Neural cell (in vitro differentiated cells): Measurements from ENCODE around the gene FOXO3.

Experiments
- EP300 ChIP-seq: fragments of 450-650 bp; conservative IDR thresholded peaks from 2 replicates; pipeline ENCODE4 v1.6.1; 2014; ENCODE audit warnings: antibody characterized with exemption, mild to moderate bottlenecking, moderate library complexity; ENCODE audit not compliant: poor library complexity, severe bottlenecking
- EZH2 ChIP-seq: fragments of 200-600, 300-800 bp; shearing (Covaris generic), sonication (generic); IDR thresholded peaks from 2 replicates; pipeline ENCODE4 v1.6.1; 2014; ENCODE audit warnings: antibody characterized with exemption, low read length, borderline replicate concordance, mild to moderate bottlenecking; ENCODE audit not compliant: insufficient read depth, poor library complexity, severe bottlenecking
- POLR2AphosphoS5 ChIP-seq: IDR thresholded peaks from 2 replicates; pipeline ENCODE4 v1.6.1; 2012
- RAD21 ChIP-seq: fragments of 450-650 bp; conservative IDR thresholded peaks from 2 replicates; pipeline ENCODE4 v1.6.1; 2014; ENCODE audit warnings: antibody characterized with exemption, mild to moderate bottlenecking, moderate library complexity
- TAF1 ChIP-seq: IDR thresholded peaks from 2 replicates; pipeline ENCODE4 v1.6.1; 2012; ENCODE audit warnings: low read depth
- TF ChIP-seq, protein P1 (sequence below): fragments of 450-650 bp; IDR thresholded peaks from 2 replicates; pipeline ENCODE4 v1.5.1; 2014; ENCODE audit warnings: antibody characterized with exemption, mild to moderate bottlenecking, moderate library complexity; ENCODE audit not compliant: poor library complexity, severe bottlenecking
- TF ChIP-seq, protein P2 (sequence below): IDR thresholded peaks from 2 replicates; pipeline ENCODE4 v1.6.1; 2012; ENCODE audit warnings: borderline replicate concordance

DNA sequence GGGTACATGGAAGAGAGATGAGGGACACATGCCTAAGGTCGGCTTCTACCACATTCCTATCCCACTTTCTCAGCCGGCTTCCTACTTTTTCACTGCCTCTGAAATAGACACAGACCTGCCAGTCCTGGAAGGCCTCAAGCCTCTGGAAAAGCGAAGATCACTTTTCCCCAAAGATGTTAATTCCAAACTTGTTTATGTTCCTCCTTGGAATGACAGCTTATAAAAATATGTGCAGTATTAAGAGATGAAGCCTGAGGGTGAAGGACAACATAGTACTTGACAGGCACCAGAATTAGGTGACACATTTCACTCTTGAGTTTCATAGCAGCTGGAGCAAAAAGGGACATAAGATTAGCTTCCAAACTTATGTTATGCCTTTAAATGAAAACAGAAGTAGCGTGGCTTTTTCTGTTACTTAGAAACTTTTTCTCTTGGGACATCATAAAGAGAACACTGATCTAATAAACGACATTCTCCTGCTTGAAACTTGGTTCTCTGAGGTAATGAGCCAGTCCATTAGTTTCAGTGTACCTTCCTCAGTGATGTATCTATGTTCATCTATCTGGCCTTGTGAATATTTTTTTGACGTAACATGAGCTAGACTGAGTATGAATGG lies 25.3 kb downstream of the FOXO3 start:
- no peak for TF ChIP-seq TAF1
- TF ChIP-seq, protein P1, sequence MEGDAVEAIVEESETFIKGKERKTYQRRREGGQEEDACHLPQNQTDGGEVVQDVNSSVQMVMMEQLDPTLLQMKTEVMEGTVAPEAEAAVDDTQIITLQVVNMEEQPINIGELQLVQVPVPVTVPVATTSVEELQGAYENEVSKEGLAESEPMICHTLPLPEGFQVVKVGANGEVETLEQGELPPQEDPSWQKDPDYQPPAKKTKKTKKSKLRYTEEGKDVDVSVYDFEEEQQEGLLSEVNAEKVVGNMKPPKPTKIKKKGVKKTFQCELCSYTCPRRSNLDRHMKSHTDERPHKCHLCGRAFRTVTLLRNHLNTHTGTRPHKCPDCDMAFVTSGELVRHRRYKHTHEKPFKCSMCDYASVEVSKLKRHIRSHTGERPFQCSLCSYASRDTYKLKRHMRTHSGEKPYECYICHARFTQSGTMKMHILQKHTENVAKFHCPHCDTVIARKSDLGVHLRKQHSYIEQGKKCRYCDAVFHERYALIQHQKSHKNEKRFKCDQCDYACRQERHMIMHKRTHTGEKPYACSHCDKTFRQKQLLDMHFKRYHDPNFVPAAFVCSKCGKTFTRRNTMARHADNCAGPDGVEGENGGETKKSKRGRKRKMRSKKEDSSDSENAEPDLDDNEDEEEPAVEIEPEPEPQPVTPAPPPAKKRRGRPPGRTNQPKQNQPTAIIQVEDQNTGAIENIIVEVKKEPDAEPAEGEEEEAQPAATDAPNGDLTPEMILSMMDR, result no peak
- TF ChIP-seq EP300, result no peak
- TF ChIP-seq POLR2AphosphoS5, result no peak
- TF ChIP-seq EZH2, result no peak
- no peak for TF ChIP-seq RAD21
- TF ChIP-seq, protein P2, sequence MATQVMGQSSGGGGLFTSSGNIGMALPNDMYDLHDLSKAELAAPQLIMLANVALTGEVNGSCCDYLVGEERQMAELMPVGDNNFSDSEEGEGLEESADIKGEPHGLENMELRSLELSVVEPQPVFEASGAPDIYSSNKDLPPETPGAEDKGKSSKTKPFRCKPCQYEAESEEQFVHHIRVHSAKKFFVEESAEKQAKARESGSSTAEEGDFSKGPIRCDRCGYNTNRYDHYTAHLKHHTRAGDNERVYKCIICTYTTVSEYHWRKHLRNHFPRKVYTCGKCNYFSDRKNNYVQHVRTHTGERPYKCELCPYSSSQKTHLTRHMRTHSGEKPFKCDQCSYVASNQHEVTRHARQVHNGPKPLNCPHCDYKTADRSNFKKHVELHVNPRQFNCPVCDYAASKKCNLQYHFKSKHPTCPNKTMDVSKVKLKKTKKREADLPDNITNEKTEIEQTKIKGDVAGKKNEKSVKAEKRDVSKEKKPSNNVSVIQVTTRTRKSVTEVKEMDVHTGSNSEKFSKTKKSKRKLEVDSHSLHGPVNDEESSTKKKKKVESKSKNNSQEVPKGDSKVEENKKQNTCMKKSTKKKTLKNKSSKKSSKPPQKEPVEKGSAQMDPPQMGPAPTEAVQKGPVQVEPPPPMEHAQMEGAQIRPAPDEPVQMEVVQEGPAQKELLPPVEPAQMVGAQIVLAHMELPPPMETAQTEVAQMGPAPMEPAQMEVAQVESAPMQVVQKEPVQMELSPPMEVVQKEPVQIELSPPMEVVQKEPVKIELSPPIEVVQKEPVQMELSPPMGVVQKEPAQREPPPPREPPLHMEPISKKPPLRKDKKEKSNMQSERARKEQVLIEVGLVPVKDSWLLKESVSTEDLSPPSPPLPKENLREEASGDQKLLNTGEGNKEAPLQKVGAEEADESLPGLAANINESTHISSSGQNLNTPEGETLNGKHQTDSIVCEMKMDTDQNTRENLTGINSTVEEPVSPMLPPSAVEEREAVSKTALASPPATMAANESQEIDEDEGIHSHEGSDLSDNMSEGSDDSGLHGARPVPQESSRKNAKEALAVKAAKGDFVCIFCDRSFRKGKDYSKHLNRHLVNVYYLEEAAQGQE, result no peak
